Measurements from ENCODE around the gene S100A14.
"Not testable (repeated sequence)": the region's sequence is repeated elsewhere in the genome, so short reads cannot be mapped to it uniquely, and the experiment has no call there.

The S100A14 gene

GRCh38 chr1:153614189-153614900, 1.8 kb downstream of the S100A14 start:
- DNase-seq, result no peak

GRCh38 chr1:153613406-153613805, 2.7 kb downstream of the S100A14 start:
- no peak for DNase-seq

GRCh38 chr1:153612755-153613331, 3.3 kb downstream of the S100A14 start, which contains the start of gene S100A16:
S100A16 (minus strand) TSS chr1:153613137; CDS start chr1:153608151, 4,986 bp downstream.
- DNase-seq, result no peak

GRCh38 chr1:153612111-153612754, 3.9 kb downstream of the S100A14 start:
- DNase-seq, result no peak

GRCh38 chr1:153611356-153611755, 4.8 kb downstream of the S100A14 start:
- no peak for DNase-seq

GRCh38 chr1:153610811-153611301, 5.3 kb downstream of the S100A14 start:
- DNase-seq, result no peak

- no peak for DNase-seq
Observed at GRCh38 chr1:153610334-153610733, 5.8 kb downstream of the S100A14 start.

- DNase-seq, result no peak
Observed at GRCh38 chr1:153609585-153609907, 6.6 kb downstream of the S100A14 start.

GRCh38 chr1:153608742-153609584, 7.2 kb downstream of the S100A14 start:
- DNase-seq, result no peak

- no peak for DNase-seq
Observed at GRCh38 chr1:153608089-153608682, 7.9 kb downstream of the S100A14 start.

GRCh38 chr1:153607381-153607780, 8.7 kb downstream of the S100A14 start:
- no peak for DNase-seq

- no peak for DNase-seq
Observed at GRCh38 chr1:153606194-153606593, 9.9 kb downstream of the S100A14 start.

GRCh38 chr1:153602749-153603148, 13.4 kb downstream of the S100A14 start:
- DNase-seq, result no peak

GRCh38 chr1:153599847-153600246, 16.3 kb downstream of the S100A14 start:
- no peak for DNase-seq

- peak; percentile 73 to 87 for DNase-seq
Observed at GRCh38 chr1:153598309-153599172, 17.6 kb downstream of the S100A14 start.

- no peak for DNase-seq
Observed at GRCh38 chr1:153597206-153597605, 18.9 kb downstream of the S100A14 start.

GRCh38 chr1:153592748-153593147, 23.4 kb downstream of the S100A14 start:
- no peak for DNase-seq

GRCh38 chr1:153588482-153588881, 27.6 kb downstream of the S100A14 start:
- no peak for DNase-seq

GRCh38 chr1:153588033-153588432, 28.1 kb downstream of the S100A14 start:
- not testable (repeated sequence) for DNase-seq

GRCh38 chr1:153587314-153587713, 28.8 kb downstream of the S100A14 start:
- no peak for DNase-seq

GRCh38 chr1:153586347-153586746, 29.8 kb downstream of the S100A14 start:
- DNase-seq, result no peak

GRCh38 chr1:153585006-153585405, 31.1 kb downstream of the S100A14 start:
- no peak for DNase-seq
